Measurements from ENCODE around the gene DNAI1. TPM values are rescaled to one million over a fixed set of nuclear protein-coding genes. Genes with fewer than 3 reads are reported as not detected.

DNAI1 gene
- total RNA-seq (under 1 TPM in 2 of 9 donors, not detected in 7; 0.06 to 0.28 TPM), polyA plus RNA-seq (1 to 10 TPM in 1 of 3 donors, under 1 TPM in 2; 0.07 to 1.4 (median 0.30) TPM)
- long read RNA-seq, donor 1, result 0 reads
- long read RNA-seq, donor 2, partial matches to known transcripts, result 5 of 5 reads
- long read RNA-seq, donor 2, other reads (novel, unspliced or antisense), result 0 of 5 reads
- long read RNA-seq, donor 3, partial matches to known transcripts, result 6 of 43 reads
- long read RNA-seq, donor 3, other reads (novel, unspliced or antisense), result 37 of 43 reads
- long read RNA-seq, donor 4, result 0 reads
- long read RNA-seq, donor 5, result 0 reads
- long read RNA-seq, donor 6, result 0 reads
- long read RNA-seq, donor 7, result 0 reads
- long read RNA-seq, donor 8, result 0 reads
- long read RNA-seq, donor 9, result 0 reads
- long read RNA-seq, donor 10, result 0 reads

- TF ChIP-seq POLR2A (IDR thresholded peaks at IDR 0.05), result peak; percentile 83 to 98
- TF ChIP-seq CTCF (IDR thresholded peaks at IDR 0.05), result no peak
- intact Hi-C loops (cut with DNase I), result no loop called here
- Histone ChIP-seq H3K9me3 (replicated peaks in 1 of 3) (no peaks in the 10 kb centered on the region), H3K27ac (peak within 1 kb of the TSS in 4 of 5 donors; percentile 46 to 91 (median 76)), H3K4me3 (peak within 1 kb of the TSS; percentile 45 to 95 (median 52)), H3K4me1 (replicated peaks in 1 of 2) (peaks cover 0 to 28% of the 10 kb centered on the region in 2 donors), H3K27me3 (no peaks in the 10 kb centered on the region), H3K36me3 (replicated peaks in 1 of 2) (no peaks in the 10 kb centered on the region)
- peak; percentile 99 for DNase-seq
- WGBS, 4 donors, result 0 to 1% (median 1%) methylated on average over 41 to 93 of the region's 94 CpGs
Observed at GRCh38 chr9:34458013-34458958, at the start of gene DNAI1, which contains the start of gene FAM219A. Gene DNAI1 (plus strand): TSS chr9:34458805. CDS start chr9:34459006, 201 bp downstream. Gene FAM219A (minus strand): TSS chr9:34458570. CDS start chr9:34458263, 307 bp downstream.

GRCh38 chr9:34409154-34409553 lies 49.5 kb upstream of the DNAI1 start:
- Histone ChIP-seq H3K27ac (no peak overlapping the region), H3K4me1 (replicated peaks in 1 of 2) (no peaks in the 10 kb centered on the region), H3K27me3 (no peaks in the 10 kb centered on the region), H3K36me3 (replicated peaks in 1 of 2) (peaks cover 0 to 6% of the 10 kb centered on the region in 2 donors), H3K9me3 (replicated peaks in 1 of 3) (no peaks in the 10 kb centered on the region), H3K4me3 (no peak overlapping the region)
- intact Hi-C loops (cut with DNase I), result no loop called here
- WGBS, 4 donors, result 71 to 81% (median 76%) methylated on average over 2 of the region's 2 CpGs
- TF ChIP-seq CTCF (IDR thresholded peaks at IDR 0.05) (no peak), POLR2A (IDR thresholded peaks at IDR 0.05) (no peak)
- no peak for DNase-seq

DNA sequence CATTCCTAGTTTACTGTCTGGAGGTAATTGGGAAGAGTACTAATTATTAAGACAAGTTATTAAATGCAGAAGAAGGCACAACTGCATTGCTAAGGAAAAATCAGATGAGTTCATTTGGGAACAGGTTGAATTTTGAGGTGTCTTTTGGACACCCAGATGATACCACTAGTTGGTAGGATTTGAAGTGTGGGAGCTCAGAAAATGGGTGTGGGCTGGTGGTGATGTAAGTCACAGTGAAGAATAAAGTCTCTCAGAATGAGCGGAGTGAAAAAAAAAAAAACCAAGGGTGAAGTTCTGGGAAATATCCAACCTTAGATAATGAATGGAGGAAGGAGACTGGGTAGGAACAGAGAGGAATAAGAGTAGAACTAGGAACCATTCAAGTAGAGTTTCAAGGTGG lies 46.3 kb upstream of the DNAI1 start:
- DNase-seq, result no peak
- Histone ChIP-seq H3K9me3 (replicated peaks in 1 of 3) (no peaks in the 10 kb centered on the region), H3K4me3 (no peak overlapping the region), H3K27me3 (no peaks in the 10 kb centered on the region), H3K36me3 (replicated peaks in 1 of 2) (no peaks in the 10 kb centered on the region), H3K27ac (no peak overlapping the region), H3K4me1 (replicated peaks in 1 of 2) (no peaks in the 10 kb centered on the region)
- no peak for TF ChIP-seq CTCF (IDR thresholded peaks at IDR 0.05)
- intact Hi-C loops (cut with DNase I), result no loop called here
- WGBS, 4 donors, result 33 to 98% (median 49%) methylated on average over 1 of the region's 1 CpG

GRCh38 chr9:34413231-34413852 lies 45.3 kb upstream of the DNAI1 start:
- Histone ChIP-seq H3K4me1 (replicated peaks in 1 of 2) (no peaks in the 10 kb centered on the region), H3K27me3 (no peaks in the 10 kb centered on the region), H3K4me3 (no peak overlapping the region), H3K27ac (no peak overlapping the region), H3K36me3 (replicated peaks in 1 of 2) (no peaks in the 10 kb centered on the region), H3K9me3 (replicated peaks in 1 of 3) (no peaks in the 10 kb centered on the region)
- intact Hi-C loops (cut with DNase I), result no loop called here
- WGBS, 4 donors, result 19 to 27% (median 21%) methylated on average over 6 of the region's 6 CpGs
- TF ChIP-seq CTCF (IDR thresholded peaks at IDR 0.05), result no peak
- DNase-seq, result peak; percentile 33 to 66 (median 40)
